Glutamatergic neuron (in vitro differentiated cells): ENCODE data around the gene ISG20. TPM values are rescaled to one million over a fixed set of nuclear protein-coding genes. Genes with fewer than 3 reads are reported as not detected.

ENCODE experiments used
- DNase-seq: peaks from one replicate; pipeline ENCODE4 v3.0.0; 2022
- H3K27ac Mint-ChIP-seq: one replicate; pipeline ENCODE4 v1.8.0; 2020; ENCODE audit warnings: mild to moderate bottlenecking, mixed read lengths, inconsistent platforms; ENCODE audit not compliant: unreplicated experiment
- H3K27me3 Mint-ChIP-seq: one replicate; pipeline ENCODE4 v1.8.0; 2020; ENCODE audit warnings: mild to moderate bottlenecking, moderate library complexity, mixed read lengths, inconsistent platforms; ENCODE audit not compliant: unreplicated experiment
- H3K36me3 Mint-ChIP-seq: one replicate; pipeline ENCODE4 v1.8.0; 2020; ENCODE audit warnings: mild to moderate bottlenecking, mixed read lengths, inconsistent platforms; ENCODE audit not compliant: unreplicated experiment
- H3K4me1 Mint-ChIP-seq: one replicate; pipeline ENCODE4 v1.8.0; 2020; ENCODE audit warnings: mild to moderate bottlenecking, low read depth, mixed read lengths, inconsistent platforms; ENCODE audit not compliant: unreplicated experiment
- H3K4me3 Mint-ChIP-seq: one replicate; pipeline ENCODE4 v1.8.0; 2020; ENCODE audit warnings: mild to moderate bottlenecking, mixed read lengths, inconsistent platforms; ENCODE audit not compliant: unreplicated experiment
- H3K9me3 Mint-ChIP-seq: one replicate; pipeline ENCODE4 v1.8.0; 2020; ENCODE audit warnings: mild to moderate bottlenecking, moderate library complexity, mixed read lengths, inconsistent platforms; ENCODE audit not compliant: unreplicated experiment
- total RNA-seq: library from RNA; stranded (reverse); fragmentation: NEBNext Ultra II Directional; extraction: Animal tissue kit (Norgen Biotek cat#: 25700); gene quantifications from one replicate; pipeline ENCODE4 v1.2.1, GENCODE V29; 2021; ENCODE audit not compliant: unreplicated experiment
- TF ChIP-seq, protein P1 (sequence below): fragments of 200-600 bp; sonication (generic); IDR thresholded peaks from one replicate; pipeline ENCODE4 v1.5.0; 2021; ENCODE audit not compliant: partially characterized antibody, unreplicated experiment

The ISG20 gene
- total RNA-seq, 1 donor from 2014 or later: 1.1 TPM

GRCh38 chr15:88661761-88662556, 23.1 kb downstream of the ISG20 start:
- H3K27ac Mint-ChIP-seq: no peak overlapping the region

GRCh38 chr15:88663141-88663621, 24.4 kb downstream of the ISG20 start:
- DNase-seq: no peak

More at GRCh38 chr15:88661761-88662556, 23.1 kb downstream of the ISG20 start:
- no peaks in the 10 kb centered on the region for H3K36me3 Mint-ChIP-seq
- H3K9me3 Mint-ChIP-seq: no peaks in the 10 kb centered on the region
- no peaks in the 10 kb centered on the region for H3K4me1 Mint-ChIP-seq
- DNase-seq: no peak
- peaks cover 4% of the 10 kb centered on the region for H3K27me3 Mint-ChIP-seq
- TF ChIP-seq, protein P1, sequence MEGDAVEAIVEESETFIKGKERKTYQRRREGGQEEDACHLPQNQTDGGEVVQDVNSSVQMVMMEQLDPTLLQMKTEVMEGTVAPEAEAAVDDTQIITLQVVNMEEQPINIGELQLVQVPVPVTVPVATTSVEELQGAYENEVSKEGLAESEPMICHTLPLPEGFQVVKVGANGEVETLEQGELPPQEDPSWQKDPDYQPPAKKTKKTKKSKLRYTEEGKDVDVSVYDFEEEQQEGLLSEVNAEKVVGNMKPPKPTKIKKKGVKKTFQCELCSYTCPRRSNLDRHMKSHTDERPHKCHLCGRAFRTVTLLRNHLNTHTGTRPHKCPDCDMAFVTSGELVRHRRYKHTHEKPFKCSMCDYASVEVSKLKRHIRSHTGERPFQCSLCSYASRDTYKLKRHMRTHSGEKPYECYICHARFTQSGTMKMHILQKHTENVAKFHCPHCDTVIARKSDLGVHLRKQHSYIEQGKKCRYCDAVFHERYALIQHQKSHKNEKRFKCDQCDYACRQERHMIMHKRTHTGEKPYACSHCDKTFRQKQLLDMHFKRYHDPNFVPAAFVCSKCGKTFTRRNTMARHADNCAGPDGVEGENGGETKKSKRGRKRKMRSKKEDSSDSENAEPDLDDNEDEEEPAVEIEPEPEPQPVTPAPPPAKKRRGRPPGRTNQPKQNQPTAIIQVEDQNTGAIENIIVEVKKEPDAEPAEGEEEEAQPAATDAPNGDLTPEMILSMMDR: no peak
- no peak overlapping the region for H3K4me3 Mint-ChIP-seq

GRCh38 chr15:88664151-88664778, 25.4 kb downstream of the ISG20 start:
- no peak overlapping the region for H3K27ac Mint-ChIP-seq
- peaks cover 4% of the 10 kb centered on the region for H3K27me3 Mint-ChIP-seq
- no peak for DNase-seq
- no peaks in the 10 kb centered on the region for H3K36me3 Mint-ChIP-seq
- no peaks in the 10 kb centered on the region for H3K4me1 Mint-ChIP-seq
- H3K9me3 Mint-ChIP-seq: no peaks in the 10 kb centered on the region
- TF ChIP-seq, protein P1: no peak
- no peak overlapping the region for H3K4me3 Mint-ChIP-seq

More at GRCh38 chr15:88663141-88663621, 24.4 kb downstream of the ISG20 start:
- H3K9me3 Mint-ChIP-seq: no peaks in the 10 kb centered on the region
- no peak overlapping the region for H3K4me3 Mint-ChIP-seq
- H3K4me1 Mint-ChIP-seq: no peaks in the 10 kb centered on the region
- TF ChIP-seq, protein P1: no peak
- no peak overlapping the region for H3K27ac Mint-ChIP-seq
- peaks cover 4% of the 10 kb centered on the region for H3K27me3 Mint-ChIP-seq
- no peaks in the 10 kb centered on the region for H3K36me3 Mint-ChIP-seq

DNA sequence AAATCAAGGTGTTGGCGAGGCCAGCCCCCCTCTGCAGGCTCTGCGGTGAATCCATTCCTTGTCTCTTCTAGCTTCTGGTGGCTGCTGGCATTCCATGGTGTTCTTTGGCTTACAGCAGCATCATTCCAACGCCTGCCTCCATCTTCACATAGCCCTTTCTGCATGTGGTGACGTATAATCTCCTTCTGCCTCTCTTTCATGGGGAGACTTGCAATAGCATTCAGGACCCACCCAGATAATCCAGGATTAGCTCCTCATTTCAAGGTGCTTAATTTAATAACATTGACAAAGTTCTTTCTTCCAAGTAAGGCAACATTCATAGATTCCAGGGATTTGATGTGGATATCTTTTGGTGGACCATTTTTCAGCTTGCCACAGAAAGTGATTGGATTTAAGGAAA, 35.8 kb downstream of the ISG20 start:
- H3K4me1 Mint-ChIP-seq: no peaks in the 10 kb centered on the region
- H3K27me3 Mint-ChIP-seq: no peaks in the 10 kb centered on the region
- TF ChIP-seq, protein P1: no peak
- no peak for DNase-seq
- H3K36me3 Mint-ChIP-seq: no peaks in the 10 kb centered on the region
- H3K27ac Mint-ChIP-seq: no peak overlapping the region
- peaks cover 1% of the 10 kb centered on the region for H3K9me3 Mint-ChIP-seq
- H3K4me3 Mint-ChIP-seq: no peak overlapping the region

GRCh38 chr15:88678755-88679154, 39.9 kb downstream of the ISG20 start:
- Mint-ChIP-seq H3K27me3 (no peaks in the 10 kb centered on the region), H3K4me3 (no peak overlapping the region), H3K4me1 (no peaks in the 10 kb centered on the region), H3K27ac (no peak overlapping the region), H3K9me3 (peaks cover 1% of the 10 kb centered on the region), H3K36me3 (no peaks in the 10 kb centered on the region)
- TF ChIP-seq, protein P1: no peak
- no peak for DNase-seq
